HL-60 (cell line): ENCODE measurements around the gene PGLYRP2.

Experiments used
- CTCF ChIP-seq: IDR thresholded peaks from one replicate; pipeline ENCODE4 v1.5.1; 2011; ENCODE audit warnings: low read length, control low read depth, inconsistent platforms; ENCODE audit not compliant: insufficient read depth
- GABPA ChIP-seq: IDR thresholded peaks from 2 replicates; pipeline ENCODE4 v1.6.1; 2012; ENCODE audit warnings: low read depth
- POLR2AphosphoS5 ChIP-seq: IDR thresholded peaks from 2 replicates; pipeline ENCODE4 v1.6.1; 2012; ENCODE audit warnings: low read depth
- SPI1 ChIP-seq: IDR thresholded peaks from 2 replicates; pipeline ENCODE4 v1.6.1; 2012; ENCODE audit warnings: low read depth, mild to moderate bottlenecking, borderline replicate concordance
- TF ChIP-seq, protein P1 (sequence below): IDR thresholded peaks from 2 replicates; pipeline ENCODE4 v1.6.1; 2012; ENCODE audit warnings: low read depth; ENCODE audit not compliant: insufficient replicate concordance

DNA sequence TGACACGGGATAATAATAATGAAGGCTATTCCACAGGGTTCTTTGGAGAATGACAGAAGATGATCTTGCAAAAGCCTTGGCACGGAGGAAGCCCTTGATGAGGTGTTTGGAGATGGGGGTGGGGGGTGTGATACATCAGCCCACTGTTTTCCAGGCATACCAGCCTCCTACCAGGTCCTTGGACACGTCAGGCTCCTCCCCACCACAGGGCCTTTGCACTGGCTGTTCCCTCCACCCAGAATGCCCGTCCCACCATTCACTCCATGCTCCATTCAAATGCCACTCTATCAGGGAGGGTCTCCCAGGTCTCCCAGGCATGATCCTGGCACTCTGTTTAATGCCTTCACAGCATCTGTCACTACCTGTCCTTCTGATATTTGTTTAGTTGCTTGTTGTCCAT is 32.2 kb downstream of the PGLYRP2 start:
- TF ChIP-seq, protein P1, sequence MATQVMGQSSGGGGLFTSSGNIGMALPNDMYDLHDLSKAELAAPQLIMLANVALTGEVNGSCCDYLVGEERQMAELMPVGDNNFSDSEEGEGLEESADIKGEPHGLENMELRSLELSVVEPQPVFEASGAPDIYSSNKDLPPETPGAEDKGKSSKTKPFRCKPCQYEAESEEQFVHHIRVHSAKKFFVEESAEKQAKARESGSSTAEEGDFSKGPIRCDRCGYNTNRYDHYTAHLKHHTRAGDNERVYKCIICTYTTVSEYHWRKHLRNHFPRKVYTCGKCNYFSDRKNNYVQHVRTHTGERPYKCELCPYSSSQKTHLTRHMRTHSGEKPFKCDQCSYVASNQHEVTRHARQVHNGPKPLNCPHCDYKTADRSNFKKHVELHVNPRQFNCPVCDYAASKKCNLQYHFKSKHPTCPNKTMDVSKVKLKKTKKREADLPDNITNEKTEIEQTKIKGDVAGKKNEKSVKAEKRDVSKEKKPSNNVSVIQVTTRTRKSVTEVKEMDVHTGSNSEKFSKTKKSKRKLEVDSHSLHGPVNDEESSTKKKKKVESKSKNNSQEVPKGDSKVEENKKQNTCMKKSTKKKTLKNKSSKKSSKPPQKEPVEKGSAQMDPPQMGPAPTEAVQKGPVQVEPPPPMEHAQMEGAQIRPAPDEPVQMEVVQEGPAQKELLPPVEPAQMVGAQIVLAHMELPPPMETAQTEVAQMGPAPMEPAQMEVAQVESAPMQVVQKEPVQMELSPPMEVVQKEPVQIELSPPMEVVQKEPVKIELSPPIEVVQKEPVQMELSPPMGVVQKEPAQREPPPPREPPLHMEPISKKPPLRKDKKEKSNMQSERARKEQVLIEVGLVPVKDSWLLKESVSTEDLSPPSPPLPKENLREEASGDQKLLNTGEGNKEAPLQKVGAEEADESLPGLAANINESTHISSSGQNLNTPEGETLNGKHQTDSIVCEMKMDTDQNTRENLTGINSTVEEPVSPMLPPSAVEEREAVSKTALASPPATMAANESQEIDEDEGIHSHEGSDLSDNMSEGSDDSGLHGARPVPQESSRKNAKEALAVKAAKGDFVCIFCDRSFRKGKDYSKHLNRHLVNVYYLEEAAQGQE = no peak
- TF ChIP-seq CTCF = no peak
- TF ChIP-seq POLR2AphosphoS5 = no peak
- TF ChIP-seq SPI1 = no peak
- TF ChIP-seq GABPA = no peak
